NCI-H460 (cell line): ENCODE data around the gene SOS2. TPM values are rescaled to one million over a fixed set of nuclear protein-coding genes. Genes with fewer than 3 reads are reported as not detected.
"Not testable (repeated sequence)": the region's sequence is repeated elsewhere in the genome, so short reads cannot be mapped to it uniquely, and the experiment has no call there.

Source experiments
- DNase-seq: peaks from one replicate; pipeline ENCODE4 v3.0.0-alpha.2; 2016; ENCODE audit warnings: low read depth; ENCODE audit errors: extremely low read depth
- total RNA-seq: library from RNA; depleted of rRNA; stranded (reverse); fragments of >200 nt; shearing (Covaris generic); gene quantifications from 2 replicates; pipeline ENCODE4 v1.2.3, GENCODE V29; 2014

Gene SOS2
- total RNA-seq, 1 experiment from 2014 or later, result 26.7 TPM

- DNase-seq, result no peak
These were observed 1.7 kb downstream of the SOS2 start for GRCh38 chr14:50229681-50230080.

GRCh38 chr14:50228313-50228712 is 3.1 kb downstream of the SOS2 start:
- DNase-seq, result no peak

- DNase-seq, result no peak
These were observed 5.4 kb downstream of the SOS2 start for GRCh38 chr14:50225974-50226297.

DNA sequence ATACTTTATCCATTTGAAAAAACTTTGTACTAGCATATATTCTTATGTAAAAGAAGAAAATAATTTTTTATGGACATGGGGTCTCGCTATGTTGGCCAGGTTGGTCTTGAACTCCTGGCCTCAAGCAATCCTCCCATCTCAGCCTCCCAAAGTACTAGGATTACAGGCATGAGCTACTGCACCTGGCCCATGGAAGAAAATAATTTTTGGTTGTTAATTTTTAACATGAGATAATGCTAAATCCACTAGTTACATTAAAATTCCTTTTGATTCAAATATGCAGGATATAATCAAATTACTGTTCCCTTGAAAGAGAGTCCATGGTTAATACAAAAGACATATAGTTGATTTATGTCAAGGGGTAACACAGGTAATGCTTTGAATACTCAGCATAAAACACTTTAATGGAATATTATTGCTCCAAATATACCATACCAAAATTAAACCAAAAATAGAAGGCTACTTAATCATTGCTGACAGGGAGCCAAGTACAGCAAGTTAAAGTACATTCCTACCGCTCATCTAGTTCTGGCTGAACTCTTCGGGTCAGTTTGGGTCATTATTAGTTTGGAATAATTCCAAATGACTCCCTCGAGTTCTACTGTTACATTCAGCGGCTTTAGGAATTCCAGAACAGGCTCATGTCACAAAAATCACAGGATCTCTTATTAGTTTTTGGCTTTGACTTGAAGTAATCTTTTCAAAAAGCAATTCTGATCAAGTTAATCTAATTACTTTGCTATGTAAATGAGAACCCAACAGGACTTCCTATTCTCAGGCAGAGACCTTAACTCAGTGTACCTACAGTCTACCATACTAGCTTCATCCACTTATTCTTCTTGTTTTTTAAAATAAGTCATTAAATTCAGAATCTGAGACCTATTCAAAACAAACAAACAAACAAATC is 6.1 kb downstream of the SOS2 start:
- no peak for DNase-seq

GRCh38 chr14:50222055-50222613 is 9.2 kb downstream of the SOS2 start:
- DNase-seq, result no peak

- no peak for DNase-seq
These were observed 12.9 kb downstream of the SOS2 start for GRCh38 chr14:50218501-50218900.

GRCh38 chr14:50215416-50215815 is 16.0 kb downstream of the SOS2 start:
- no peak for DNase-seq

- DNase-seq, result no peak
These were observed 17.6 kb downstream of the SOS2 start for GRCh38 chr14:50213795-50214194.

DNA sequence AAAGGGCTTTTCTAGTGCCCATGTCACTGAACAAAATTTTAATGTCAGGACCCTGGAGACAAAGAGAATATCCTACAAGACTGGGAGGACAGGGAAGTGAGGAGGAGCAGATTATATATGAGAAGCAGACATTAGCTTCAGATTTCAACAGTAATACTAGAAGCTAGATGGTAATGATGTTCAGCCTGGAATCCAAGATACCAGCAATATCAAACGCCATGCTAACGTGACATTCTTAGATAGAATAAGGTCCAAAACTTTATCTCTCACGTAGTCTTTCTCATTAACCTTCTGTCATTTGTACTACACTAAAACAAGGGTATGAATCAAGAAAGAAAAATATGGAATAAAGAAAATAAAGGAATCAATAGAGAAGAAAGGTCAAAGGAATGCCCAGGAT is 18.7 kb downstream of the SOS2 start:
- DNase-seq, result no peak

DNA sequence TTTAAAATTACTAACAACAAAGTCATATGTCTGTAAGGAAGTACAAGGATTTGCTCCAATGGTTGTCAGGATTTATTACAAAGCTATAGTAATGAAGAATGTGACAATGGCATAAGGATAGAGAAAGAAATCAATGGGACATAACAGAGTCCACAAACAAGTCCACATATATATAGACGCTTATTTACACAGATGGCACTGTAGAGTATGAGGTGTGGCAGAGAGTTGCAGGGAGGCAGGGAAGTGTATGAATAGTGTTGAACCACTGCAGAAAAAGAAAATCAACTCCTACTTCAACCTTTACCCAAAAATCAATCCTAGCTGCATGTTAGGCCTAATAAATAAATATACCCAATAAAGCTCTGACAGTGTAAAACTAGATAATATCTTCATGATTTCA is 21.3 kb downstream of the SOS2 start:
- no peak for DNase-seq

- no peak for DNase-seq
These were observed 32.9 kb downstream of the SOS2 start for GRCh38 chr14:50198499-50198898.

DNA sequence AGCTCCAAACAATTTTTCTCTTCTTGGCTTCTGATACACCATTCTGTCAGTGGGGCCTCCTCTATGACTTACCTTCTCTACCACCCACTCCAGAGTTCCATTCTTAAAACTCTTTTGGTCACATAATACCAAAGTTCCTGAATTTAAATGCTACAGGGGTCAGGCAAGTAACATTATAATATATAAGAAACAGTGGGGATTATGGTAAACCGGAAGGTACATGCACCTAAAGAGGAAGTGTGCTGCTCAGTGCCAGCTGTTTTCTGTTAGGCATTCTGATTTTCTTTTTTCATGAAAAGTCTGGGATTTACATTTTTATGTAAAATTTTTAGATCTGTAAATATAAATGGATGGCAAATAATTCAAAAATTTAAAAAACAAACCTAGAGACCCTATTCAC is 39.9 kb downstream of the SOS2 start:
- no peak for DNase-seq

DNA sequence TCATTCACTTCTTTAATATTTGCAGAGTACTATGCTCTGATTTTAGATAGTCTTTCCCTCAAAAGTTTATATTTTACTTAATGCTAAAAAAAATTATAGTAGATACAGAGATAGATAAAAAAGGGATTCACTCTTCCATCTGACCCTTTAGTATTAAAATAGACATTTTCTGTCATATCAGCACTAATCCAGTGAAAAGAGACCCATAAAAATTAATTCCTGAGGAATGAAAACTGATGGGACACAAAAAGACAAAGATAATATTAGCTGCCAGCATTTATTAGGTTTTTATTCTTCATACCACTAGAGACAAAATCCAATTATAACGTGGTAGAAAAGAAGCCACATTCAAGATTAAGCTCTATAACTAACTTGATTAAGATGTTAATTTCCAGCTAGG is 45.3 kb downstream of the SOS2 start:
- no peak for DNase-seq

- no peak for DNase-seq
These were observed 57.5 kb downstream of the SOS2 start for GRCh38 chr14:50173891-50174290.

GRCh38 chr14:50171895-50172294 is 59.5 kb downstream of the SOS2 start:
- DNase-seq, result no peak

- DNase-seq, result not testable (repeated sequence)
These were observed 64.0 kb downstream of the SOS2 start for GRCh38 chr14:50167381-50167780.

DNA sequence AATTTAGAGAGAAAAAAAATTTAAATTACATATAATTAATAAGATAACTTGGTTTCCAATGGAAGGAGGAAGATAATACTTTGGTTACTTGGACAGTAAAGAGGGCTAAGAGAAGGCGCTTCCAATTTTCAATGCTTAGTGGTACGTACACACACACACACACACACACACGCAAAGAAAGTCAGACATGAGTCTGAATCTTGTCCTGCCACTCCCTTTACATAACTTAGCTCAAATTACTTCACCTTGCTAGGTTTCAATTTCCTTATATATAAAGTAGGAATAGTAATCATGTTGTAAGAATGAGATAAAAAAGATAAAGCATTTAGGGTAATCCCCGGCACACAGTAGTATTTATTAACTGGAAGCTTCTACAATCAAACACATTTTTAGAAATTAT is 75.3 kb downstream of the SOS2 start:
- DNase-seq, result no peak

DNA sequence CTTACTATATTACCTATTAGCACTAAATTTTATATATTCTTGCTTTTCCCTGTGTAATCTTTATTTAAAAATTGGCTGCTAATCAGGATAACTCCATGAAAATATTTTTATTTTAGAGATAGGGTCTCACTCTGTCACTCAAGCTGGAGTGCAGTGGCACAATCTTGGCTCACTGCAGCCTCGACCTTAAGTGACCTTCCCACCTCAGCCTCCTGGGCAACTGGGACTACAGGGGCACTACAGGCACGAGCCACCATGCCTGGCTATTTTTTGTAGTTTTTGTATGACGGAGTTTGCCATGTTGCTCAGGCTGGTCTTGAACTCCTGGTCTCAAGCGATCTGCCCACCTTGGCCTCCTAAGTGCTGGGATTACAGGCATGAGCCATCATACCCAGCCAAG is 82.6 kb downstream of the SOS2 start:
- DNase-seq, result no peak

- DNase-seq, result no peak
These were observed 92.2 kb downstream of the SOS2 start for GRCh38 chr14:50139192-50139591.

GRCh38 chr14:50127802-50128201 is 103.6 kb downstream of the SOS2 start:
- DNase-seq, result no peak

GRCh38 chr14:50123062-50123461 is 108.3 kb downstream of the SOS2 start:
- no peak for DNase-seq

- no peak for DNase-seq
These were observed 109.1 kb downstream of the SOS2 start for GRCh38 chr14:50122291-50122690.

DNA sequence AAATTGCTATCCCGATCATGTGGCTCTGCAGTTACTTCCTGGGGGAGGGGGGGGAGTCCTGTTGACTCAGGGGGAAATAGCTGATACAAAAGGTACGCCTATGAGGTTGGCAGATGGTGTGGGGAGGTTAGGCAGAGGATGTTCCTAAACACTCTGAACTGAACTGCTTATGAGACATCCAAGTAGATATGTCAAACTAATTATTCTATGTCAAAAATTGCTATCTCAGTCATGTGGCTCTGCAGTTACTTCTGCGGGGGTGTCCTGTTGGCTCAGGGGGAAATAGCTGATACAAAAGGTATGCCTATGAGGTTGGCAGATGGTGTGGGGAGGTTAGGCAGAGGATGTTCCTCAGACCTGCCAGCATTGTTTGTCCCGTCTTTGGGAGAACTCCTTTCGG is 109.9 kb downstream of the SOS2 start:
- no peak for DNase-seq
